ENCODE results near the gene ZER1.
"Not testable (repeated sequence)": the region's sequence is repeated elsewhere in the genome, so short reads cannot be mapped to it uniquely, and the experiment has no call there.

The ZER1 gene

DNA sequence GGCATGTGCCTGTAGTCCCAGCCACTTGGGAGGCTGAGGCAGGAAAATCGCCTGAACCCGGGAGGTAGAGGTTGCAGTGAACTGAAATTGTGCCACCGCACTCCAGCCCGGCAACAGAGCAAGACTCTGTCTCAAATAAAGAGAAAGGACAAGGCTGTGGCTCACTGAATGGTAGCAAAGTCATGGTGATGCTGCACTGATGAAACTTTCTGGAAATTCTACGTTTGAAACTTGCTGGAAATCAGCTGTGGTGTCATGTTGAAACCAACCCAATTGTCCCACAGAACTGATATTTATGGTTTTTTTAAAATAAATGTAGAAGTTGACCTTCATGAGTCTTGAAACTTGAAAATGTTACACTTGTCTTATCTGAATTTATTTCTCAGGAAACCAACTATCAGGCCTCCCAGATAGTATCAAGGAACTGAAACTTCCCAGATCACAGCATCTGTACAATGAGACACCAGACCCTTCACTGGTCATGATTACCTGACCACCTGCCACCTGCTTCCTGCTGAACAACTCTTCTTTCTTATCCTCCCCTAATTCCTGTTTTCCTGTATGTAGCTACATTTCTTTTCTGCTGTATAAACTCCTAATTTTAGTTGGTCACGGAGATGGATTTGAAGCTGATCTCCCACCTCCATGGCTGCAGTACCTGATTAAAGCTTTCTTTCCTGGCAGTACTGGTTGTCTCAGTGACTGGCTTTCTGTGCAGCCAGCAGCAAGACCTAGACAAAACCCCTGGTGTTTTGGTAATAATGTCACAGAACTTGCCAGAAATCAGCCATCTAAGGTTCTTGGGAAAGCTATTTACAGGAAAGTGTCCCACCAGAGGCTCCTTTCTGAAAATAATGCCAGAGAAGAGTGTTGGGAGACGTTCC is 9.7 kb upstream of the ZER1 start:
- WGBS: 85% methylated on average over 7 of the region's 7 CpGs
- Histone ChIP-seq H2AFZ (ENCODE audit: low read depth, low read length) (no peak overlapping the region), H3K4ac (ENCODE audit: low read depth in 1 of 2, low read length in 2 of 2) (no peak overlapping the region), H2BK15ac (ENCODE audit: low read depth, poor library complexity, severe bottlenecking) (no peak overlapping the region), H3K9ac (ENCODE audit: low read length) (no peak overlapping the region), H2BK120ac (ENCODE audit: low read depth, low read length) (no peak overlapping the region), H3K23ac (ENCODE audit: low read length in 2 of 2) (no peak overlapping the region), H3K4me1 (ENCODE audit: control insufficient read depth, insufficient read depth, low read depth, low read length) (peaks cover 4% of the 10 kb centered on the region), H3K79me1 (replicated peaks; ENCODE audit: low read length, poor library complexity, severe bottlenecking) (no peaks in the 10 kb centered on the region), H3K14ac (ENCODE audit: low read length in 2 of 2) (no peak overlapping the region), H4K8ac (ENCODE audit: low read length) (no peak overlapping the region), H3K9me3 (ENCODE audit: control insufficient read depth, low read length) (no peaks in the 10 kb centered on the region), H3K18ac (ENCODE audit: low read depth in 1 of 2, low read length in 2 of 2) (no peak overlapping the region), H3K4me2 (ENCODE audit: low read length, poor library complexity, severe bottlenecking) (no peak overlapping the region), H3K36me3 (ENCODE audit: control insufficient read depth in 1 of 2, insufficient read depth in 2 of 2, low read depth in 1 of 2, low read length in 2 of 2) (no peaks in the 10 kb centered on the region), H2BK12ac (ENCODE audit: low read length in 2 of 2) (no peak overlapping the region), H2AK5ac (ENCODE audit: low read length, severe bottlenecking) (no peak overlapping the region), H3K27ac (ENCODE audit: low read length, poor library complexity, severe bottlenecking) (no peak overlapping the region), H4K91ac (ENCODE audit: low read length) (no peak overlapping the region), H3K27me3 (ENCODE audit: control insufficient read depth in 1 of 2, insufficient read depth in 1 of 2, low read length in 2 of 2) (no peaks in the 10 kb centered on the region), H3K4me3 (ENCODE audit: insufficient read depth in 1 of 2, low read depth in 1 of 2, low read length in 2 of 2) (no peak overlapping the region), H2BK5ac (ENCODE audit: low read depth, low read length, poor library complexity, severe bottlenecking) (no peak overlapping the region)
- DNase-seq: no peak

- not testable (repeated sequence) for H2BK120ac ChIP-seq (ENCODE audit: low read depth, low read length); H3K18ac ChIP-seq (ENCODE audit: low read depth in 1 of 2, low read length in 2 of 2); H3K9ac ChIP-seq (ENCODE audit: low read length); H2BK12ac ChIP-seq (ENCODE audit: low read length in 2 of 2); DNase-seq; H3K36me3 ChIP-seq (ENCODE audit: control insufficient read depth in 1 of 2, insufficient read depth in 2 of 2, low read depth in 1 of 2, low read length in 2 of 2); H3K4me1 ChIP-seq (ENCODE audit: control insufficient read depth, insufficient read depth, low read depth, low read length); H3K14ac ChIP-seq (ENCODE audit: low read length in 2 of 2); H2BK15ac ChIP-seq (ENCODE audit: low read depth, poor library complexity, severe bottlenecking); H3K9me3 ChIP-seq (ENCODE audit: control insufficient read depth, low read length); H2BK5ac ChIP-seq (ENCODE audit: low read depth, low read length, poor library complexity, severe bottlenecking); H3K4me3 ChIP-seq (ENCODE audit: insufficient read depth in 1 of 2, low read depth in 1 of 2, low read length in 2 of 2); H3K27me3 ChIP-seq (ENCODE audit: control insufficient read depth in 1 of 2, insufficient read depth in 1 of 2, low read length in 2 of 2); H3K4ac ChIP-seq (ENCODE audit: low read depth in 1 of 2, low read length in 2 of 2); H4K91ac ChIP-seq (ENCODE audit: low read length); H3K79me1 ChIP-seq (replicated peaks; ENCODE audit: low read length, poor library complexity, severe bottlenecking); H4K8ac ChIP-seq (ENCODE audit: low read length); H3K23ac ChIP-seq (ENCODE audit: low read length in 2 of 2); H3K4me2 ChIP-seq (ENCODE audit: low read length, poor library complexity, severe bottlenecking); H3K27ac ChIP-seq (ENCODE audit: low read length, poor library complexity, severe bottlenecking); H2AK5ac ChIP-seq (ENCODE audit: low read length, severe bottlenecking); H2AFZ ChIP-seq (ENCODE audit: low read depth, low read length)
- WGBS: 96% methylated on average over 22 of the region's 27 CpGs
Measured at GRCh38 chr9:128780093-128780492, 8.4 kb upstream of the ZER1 start.

DNA sequence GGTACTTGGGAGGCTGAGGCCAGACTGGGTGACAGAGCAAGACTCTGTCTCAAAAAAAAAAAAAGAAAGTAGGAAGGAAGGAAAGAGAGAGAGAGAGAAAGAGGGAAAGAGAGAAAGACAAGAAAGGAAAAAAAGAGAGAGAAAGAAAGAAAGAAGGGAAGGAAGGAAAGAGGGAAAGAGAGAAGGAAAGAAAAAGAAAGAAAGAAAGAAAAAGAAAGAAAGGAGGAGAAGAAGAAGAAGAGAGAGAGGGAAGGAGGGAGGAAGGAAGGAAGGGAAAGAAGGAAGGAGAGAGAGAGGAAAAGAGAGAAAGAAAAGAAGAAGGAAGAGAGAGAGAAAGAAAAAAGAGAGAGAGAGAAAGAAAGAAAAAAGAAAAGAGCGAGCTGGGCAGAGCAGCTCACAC is 3.1 kb upstream of the ZER1 start:
- no CpG with 5 or more reads among the region's 1 CpG for WGBS
- H2AFZ ChIP-seq (ENCODE audit: low read depth, low read length): no peak overlapping the region
- no peak overlapping the region for H3K14ac ChIP-seq (ENCODE audit: low read length in 2 of 2)
- H3K4ac ChIP-seq (ENCODE audit: low read depth in 1 of 2, low read length in 2 of 2): no peak overlapping the region
- H3K23ac ChIP-seq (ENCODE audit: low read length in 2 of 2): no peak overlapping the region
- peaks cover 9% of the 10 kb centered on the region for H3K4me1 ChIP-seq (ENCODE audit: control insufficient read depth, insufficient read depth, low read depth, low read length)
- H3K27me3 ChIP-seq (ENCODE audit: control insufficient read depth in 1 of 2, insufficient read depth in 1 of 2, low read length in 2 of 2): no peaks in the 10 kb centered on the region
- no peaks in the 10 kb centered on the region for H3K36me3 ChIP-seq (ENCODE audit: control insufficient read depth in 1 of 2, insufficient read depth in 2 of 2, low read depth in 1 of 2, low read length in 2 of 2)
- no peak overlapping the region for H3K4me2 ChIP-seq (ENCODE audit: low read length, poor library complexity, severe bottlenecking)
- no peak overlapping the region for H3K18ac ChIP-seq (ENCODE audit: low read depth in 1 of 2, low read length in 2 of 2)
- no peak overlapping the region for H4K8ac ChIP-seq (ENCODE audit: low read length)
- H2BK120ac ChIP-seq (ENCODE audit: low read depth, low read length): no peak overlapping the region
- no peak overlapping the region for H3K4me3 ChIP-seq (ENCODE audit: insufficient read depth in 1 of 2, low read depth in 1 of 2, low read length in 2 of 2)
- no peak overlapping the region for H3K9ac ChIP-seq (ENCODE audit: low read length)
- no peak overlapping the region for H2BK15ac ChIP-seq (ENCODE audit: low read depth, poor library complexity, severe bottlenecking)
- H2BK5ac ChIP-seq (ENCODE audit: low read depth, low read length, poor library complexity, severe bottlenecking): no peak overlapping the region
- H3K9me3 ChIP-seq (ENCODE audit: control insufficient read depth, low read length): peaks cover 7% of the 10 kb centered on the region
- peaks cover 11% of the 10 kb centered on the region for H3K79me1 ChIP-seq (replicated peaks; ENCODE audit: low read length, poor library complexity, severe bottlenecking)
- H2BK12ac ChIP-seq (ENCODE audit: low read length in 2 of 2): no peak overlapping the region
- no peak overlapping the region for H2AK5ac ChIP-seq (ENCODE audit: low read length, severe bottlenecking)
- no peak overlapping the region for H4K91ac ChIP-seq (ENCODE audit: low read length)
- no peak overlapping the region for H3K27ac ChIP-seq (ENCODE audit: low read length, poor library complexity, severe bottlenecking)
- no peak for DNase-seq

DNA sequence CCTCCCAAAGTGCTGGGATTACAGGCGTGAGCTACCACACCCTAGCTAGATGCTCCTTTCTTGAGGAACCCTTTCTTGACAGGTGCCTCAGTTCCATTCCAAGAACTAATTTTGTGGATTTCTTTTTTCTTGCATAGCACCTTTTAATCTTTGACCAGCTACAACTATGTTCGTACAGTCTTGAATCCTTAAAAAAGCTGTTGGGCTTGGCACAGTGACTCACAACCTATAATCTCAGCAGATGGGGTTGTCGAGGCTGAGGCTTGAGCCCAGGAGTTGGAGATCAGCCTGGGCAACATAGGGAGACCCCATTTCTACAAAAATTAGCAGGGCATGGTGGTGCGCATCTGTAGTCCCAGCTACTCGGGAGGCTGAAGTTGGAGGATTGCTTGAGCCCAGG is 1.3 kb upstream of the ZER1 start:
- H2BK120ac ChIP-seq (ENCODE audit: low read depth, low read length): no peak overlapping the region
- 94% methylated on average over 5 of the region's 5 CpGs for WGBS
- no peak overlapping the region for H2AK5ac ChIP-seq (ENCODE audit: low read length, severe bottlenecking)
- H3K27ac ChIP-seq (ENCODE audit: low read length, poor library complexity, severe bottlenecking): no peak overlapping the region
- H3K14ac ChIP-seq (ENCODE audit: low read length in 2 of 2): no peak overlapping the region
- H3K79me1 ChIP-seq (replicated peaks; ENCODE audit: low read length, poor library complexity, severe bottlenecking): peaks cover 22% of the 10 kb centered on the region
- H3K4me1 ChIP-seq (ENCODE audit: control insufficient read depth, insufficient read depth, low read depth, low read length): peaks cover 14% of the 10 kb centered on the region
- H2BK5ac ChIP-seq (ENCODE audit: low read depth, low read length, poor library complexity, severe bottlenecking): no peak overlapping the region
- H4K91ac ChIP-seq (ENCODE audit: low read length): no peak overlapping the region
- H2BK12ac ChIP-seq (ENCODE audit: low read length in 2 of 2): no peak overlapping the region
- H3K23ac ChIP-seq (ENCODE audit: low read length in 2 of 2): no peak overlapping the region
- H3K4me2 ChIP-seq (ENCODE audit: low read length, poor library complexity, severe bottlenecking): no peak overlapping the region
- DNase-seq: no peak
- no peak overlapping the region for H2AFZ ChIP-seq (ENCODE audit: low read depth, low read length)
- no peak overlapping the region for H3K4ac ChIP-seq (ENCODE audit: low read depth in 1 of 2, low read length in 2 of 2)
- H3K36me3 ChIP-seq (ENCODE audit: control insufficient read depth in 1 of 2, insufficient read depth in 2 of 2, low read depth in 1 of 2, low read length in 2 of 2): peaks cover 2 to 3% of the 10 kb centered on the region in 2 experiments
- no peak overlapping the region for H3K18ac ChIP-seq (ENCODE audit: low read depth in 1 of 2, low read length in 2 of 2)
- H4K8ac ChIP-seq (ENCODE audit: low read length): no peak overlapping the region
- peaks cover 7% of the 10 kb centered on the region for H3K9me3 ChIP-seq (ENCODE audit: control insufficient read depth, low read length)
- no peak overlapping the region for H2BK15ac ChIP-seq (ENCODE audit: low read depth, poor library complexity, severe bottlenecking)
- H3K4me3 ChIP-seq (ENCODE audit: insufficient read depth in 1 of 2, low read depth in 1 of 2, low read length in 2 of 2): no peak overlapping the region
- H3K9ac ChIP-seq (ENCODE audit: low read length): no peak overlapping the region
- H3K27me3 ChIP-seq (ENCODE audit: control insufficient read depth in 1 of 2, insufficient read depth in 1 of 2, low read length in 2 of 2): no peaks in the 10 kb centered on the region

All from mesenchymal stem cell (in vitro differentiated cells and primary cell).